WERI-Rb-1 (cell line): ENCODE results near the gene CEP57L1.
"Not testable (repeated sequence)": the region's sequence is repeated elsewhere in the genome, so short reads cannot be mapped to it uniquely, and the experiment has no call there.

ENCODE experiments used
- DNase-seq: peaks from one replicate; pipeline ENCODE4 v3.0.0-alpha.2; 2020
- H3K27ac ChIP-seq: fragments of 250-450 bp; sonication (Bioruptor Pico); 2 replicates; pipeline ENCODE4 v1.5.1; 2020; ENCODE audit warnings: mild to moderate bottlenecking, moderate library complexity
- H3K27me3 ChIP-seq: fragments of 250-450 bp; sonication (Bioruptor Pico); 2 replicates; pipeline ENCODE4 v1.5.1; 2021; ENCODE audit warnings: mild to moderate bottlenecking, low read depth, moderate library complexity; ENCODE audit not compliant: insufficient read depth, severe bottlenecking
- H3K36me3 ChIP-seq: fragments of 250-450 bp; sonication (Bioruptor Pico); 2 replicates; pipeline ENCODE4 v1.5.1; 2020; ENCODE audit warnings: mild to moderate bottlenecking, moderate library complexity
- H3K4me3 ChIP-seq: 2 replicates; pipeline ENCODE4 v1.5.1; 2011; ENCODE audit warnings: low read depth, mild to moderate bottlenecking, control low read depth, low read length
- H3K9me3 ChIP-seq: fragments of 250-450 bp; sonication (Bioruptor Pico); 2 replicates; pipeline ENCODE4 v1.5.1; 2021; ENCODE audit warnings: mild to moderate bottlenecking, moderate library complexity; ENCODE audit not compliant: severe bottlenecking
- TF ChIP-seq, protein P1 (sequence below): IDR thresholded peaks from 2 replicates; pipeline ENCODE4 v1.5.1; 2011; ENCODE audit warnings: low read depth, mild to moderate bottlenecking, control low read depth, inconsistent platforms, low read length

CEP57L1 gene

GRCh38 chr6:109083657-109084056 is 11.7 kb upstream of the CEP57L1 start:
- Histone ChIP-seq H3K4me3 (no peak overlapping the region), H3K36me3 (no peaks in the 10 kb centered on the region), H3K27ac (no peak overlapping the region), H3K9me3 (no peaks in the 10 kb centered on the region), H3K27me3 (no peaks in the 10 kb centered on the region)
- TF ChIP-seq, protein P1, sequence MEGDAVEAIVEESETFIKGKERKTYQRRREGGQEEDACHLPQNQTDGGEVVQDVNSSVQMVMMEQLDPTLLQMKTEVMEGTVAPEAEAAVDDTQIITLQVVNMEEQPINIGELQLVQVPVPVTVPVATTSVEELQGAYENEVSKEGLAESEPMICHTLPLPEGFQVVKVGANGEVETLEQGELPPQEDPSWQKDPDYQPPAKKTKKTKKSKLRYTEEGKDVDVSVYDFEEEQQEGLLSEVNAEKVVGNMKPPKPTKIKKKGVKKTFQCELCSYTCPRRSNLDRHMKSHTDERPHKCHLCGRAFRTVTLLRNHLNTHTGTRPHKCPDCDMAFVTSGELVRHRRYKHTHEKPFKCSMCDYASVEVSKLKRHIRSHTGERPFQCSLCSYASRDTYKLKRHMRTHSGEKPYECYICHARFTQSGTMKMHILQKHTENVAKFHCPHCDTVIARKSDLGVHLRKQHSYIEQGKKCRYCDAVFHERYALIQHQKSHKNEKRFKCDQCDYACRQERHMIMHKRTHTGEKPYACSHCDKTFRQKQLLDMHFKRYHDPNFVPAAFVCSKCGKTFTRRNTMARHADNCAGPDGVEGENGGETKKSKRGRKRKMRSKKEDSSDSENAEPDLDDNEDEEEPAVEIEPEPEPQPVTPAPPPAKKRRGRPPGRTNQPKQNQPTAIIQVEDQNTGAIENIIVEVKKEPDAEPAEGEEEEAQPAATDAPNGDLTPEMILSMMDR, result no peak
- DNase-seq, result no peak

- DNase-seq, H3K9me3 ChIP-seq, H3K27me3 ChIP-seq, H3K36me3 ChIP-seq, H3K27ac ChIP-seq, H3K4me3 ChIP-seq: not testable (repeated sequence)
Observed at GRCh38 chr6:109084146-109084545, 11.2 kb upstream of the CEP57L1 start.

- Histone ChIP-seq H3K36me3 (peaks cover 4% of the 10 kb centered on the region), H3K4me3 (no peak overlapping the region), H3K27me3 (no peaks in the 10 kb centered on the region), H3K9me3 (no peaks in the 10 kb centered on the region), H3K27ac (no peak overlapping the region)
- no peak for DNase-seq
- TF ChIP-seq, protein P1, result no peak
Observed at GRCh38 chr6:109087661-109088264, 7.5 kb upstream of the CEP57L1 start.

DNA sequence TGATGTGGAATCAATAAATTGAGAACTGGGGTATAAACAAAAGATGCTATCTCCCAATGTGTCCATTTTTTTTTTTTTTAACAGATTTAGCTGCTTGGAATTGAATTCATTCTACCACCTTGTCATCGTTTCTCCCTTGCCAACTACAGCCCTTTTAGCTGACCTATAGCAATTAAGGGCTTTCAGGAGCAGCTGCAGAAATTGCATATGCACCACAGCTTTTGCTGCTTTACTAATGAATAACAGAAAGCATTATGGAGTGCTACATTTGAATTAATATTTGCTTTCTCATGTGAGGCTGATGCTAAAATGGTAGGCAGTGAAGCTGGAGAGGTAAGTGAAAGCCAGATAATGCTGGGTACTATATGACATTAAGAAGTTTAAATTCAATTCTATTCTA is 6.3 kb upstream of the CEP57L1 start:
- TF ChIP-seq, protein P1, result no peak
- no peak for DNase-seq
- no peak overlapping the region for H3K27ac ChIP-seq
- H3K27me3 ChIP-seq, result no peaks in the 10 kb centered on the region
- peaks cover 4% of the 10 kb centered on the region for H3K36me3 ChIP-seq
- H3K4me3 ChIP-seq, result no peak overlapping the region
- H3K9me3 ChIP-seq, result no peaks in the 10 kb centered on the region

DNA sequence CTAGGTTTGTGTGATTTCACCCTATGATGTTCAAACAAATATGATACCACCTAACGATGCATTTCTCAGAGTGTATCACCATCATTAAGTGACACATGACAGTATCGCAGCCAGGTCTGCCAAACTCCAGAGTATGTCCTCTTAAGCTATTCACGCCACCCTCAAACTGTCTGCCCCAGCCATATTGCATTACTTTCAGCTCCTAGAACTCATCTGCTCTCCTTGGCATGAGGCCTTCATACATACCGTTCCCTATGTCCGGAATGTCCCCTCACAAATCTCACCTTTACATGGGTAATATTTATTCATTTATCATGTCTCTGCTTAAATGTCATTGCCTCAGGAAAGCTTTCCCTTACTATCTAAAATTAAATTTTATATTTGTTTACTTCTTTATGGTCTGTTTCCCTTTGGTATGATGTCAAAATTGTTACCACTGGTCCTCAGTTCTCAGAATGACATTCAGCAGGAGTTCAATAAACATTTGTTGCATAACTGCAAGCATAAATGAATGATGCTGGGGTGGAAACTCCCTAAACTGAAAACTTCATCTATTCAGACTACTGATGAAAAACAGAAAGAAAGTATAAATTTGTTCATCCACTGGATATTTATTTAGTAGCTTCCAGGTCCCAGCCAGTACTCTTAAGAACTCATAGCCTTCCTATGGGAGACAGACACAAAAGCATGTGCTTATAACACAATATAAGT is 3.8 kb upstream of the CEP57L1 start:
- Histone ChIP-seq H3K36me3 (peaks cover 4% of the 10 kb centered on the region), H3K4me3 (no peak overlapping the region), H3K9me3 (no peaks in the 10 kb centered on the region), H3K27me3 (no peaks in the 10 kb centered on the region), H3K27ac (no peak overlapping the region)
- TF ChIP-seq, protein P1, result no peak
- no peak for DNase-seq

GRCh38 chr6:109092074-109092473 is 3.2 kb upstream of the CEP57L1 start:
- H3K4me3 ChIP-seq, result no peak overlapping the region
- no peaks in the 10 kb centered on the region for H3K9me3 ChIP-seq
- H3K27ac ChIP-seq, result no peak overlapping the region
- TF ChIP-seq, protein P1, result no peak
- no peak for DNase-seq
- peaks cover 4% of the 10 kb centered on the region for H3K36me3 ChIP-seq
- H3K27me3 ChIP-seq, result no peaks in the 10 kb centered on the region
